ENCODE results near the gene PFDN2.

PFDN2 gene

DNA sequence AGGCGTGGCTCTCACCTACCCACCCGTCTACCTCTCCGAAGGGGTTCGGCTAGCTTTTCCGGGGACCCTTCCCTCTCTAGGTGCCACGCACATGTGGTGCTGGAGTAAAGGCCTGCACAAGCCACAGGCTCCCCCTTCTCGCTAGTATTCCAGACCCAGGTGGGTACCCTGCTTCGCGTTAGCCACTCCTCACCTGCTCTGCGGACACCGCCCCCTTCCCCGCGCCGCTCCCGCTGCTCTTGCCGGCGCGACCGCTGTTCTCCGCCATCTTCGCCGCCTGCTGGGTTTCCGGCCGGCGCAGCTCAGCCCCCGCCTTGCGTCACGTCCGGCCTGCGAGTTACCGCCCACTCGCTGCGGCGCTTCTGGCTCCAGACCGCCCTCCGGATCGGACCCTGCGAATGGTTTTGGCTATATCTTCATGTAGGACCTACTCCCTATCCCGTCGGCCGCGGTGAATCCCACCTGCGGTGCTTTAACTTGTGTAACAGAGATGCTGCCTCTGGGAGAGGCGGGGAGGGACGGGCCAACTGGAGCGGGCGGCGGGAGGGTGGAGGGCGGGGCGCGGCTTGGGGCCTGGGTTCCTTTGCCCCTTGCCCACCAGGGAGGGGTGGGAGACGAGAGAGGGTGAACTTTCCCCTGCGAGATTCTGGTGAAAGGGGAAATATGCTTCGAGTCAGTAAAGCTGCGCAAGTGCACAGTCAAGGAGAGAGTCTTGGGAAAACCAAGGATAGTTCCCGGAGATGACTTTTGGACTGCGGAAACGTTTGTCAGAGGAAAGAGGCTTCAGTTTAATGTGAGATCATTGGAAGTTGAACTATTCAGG is at the start of gene PFDN2, which contains the start of gene NIT1:
Gene PFDN2, minus strand, starts transcription at position 279 of the 823 bp plus-strand sequence. Its CDS starts 11 bp downstream, at position 268.
Gene NIT1, plus strand, starts transcription at position 347 of the 823 bp plus-strand sequence. Its CDS starts 72 bp downstream, at position 419.
- peak; percentile 91 for DNase-seq (ENCODE audit: low spot score)
- H3K4me3 ChIP-seq, result peak within 1 kb of the TSS; percentile 94
- TF ChIP-seq, protein P1, sequence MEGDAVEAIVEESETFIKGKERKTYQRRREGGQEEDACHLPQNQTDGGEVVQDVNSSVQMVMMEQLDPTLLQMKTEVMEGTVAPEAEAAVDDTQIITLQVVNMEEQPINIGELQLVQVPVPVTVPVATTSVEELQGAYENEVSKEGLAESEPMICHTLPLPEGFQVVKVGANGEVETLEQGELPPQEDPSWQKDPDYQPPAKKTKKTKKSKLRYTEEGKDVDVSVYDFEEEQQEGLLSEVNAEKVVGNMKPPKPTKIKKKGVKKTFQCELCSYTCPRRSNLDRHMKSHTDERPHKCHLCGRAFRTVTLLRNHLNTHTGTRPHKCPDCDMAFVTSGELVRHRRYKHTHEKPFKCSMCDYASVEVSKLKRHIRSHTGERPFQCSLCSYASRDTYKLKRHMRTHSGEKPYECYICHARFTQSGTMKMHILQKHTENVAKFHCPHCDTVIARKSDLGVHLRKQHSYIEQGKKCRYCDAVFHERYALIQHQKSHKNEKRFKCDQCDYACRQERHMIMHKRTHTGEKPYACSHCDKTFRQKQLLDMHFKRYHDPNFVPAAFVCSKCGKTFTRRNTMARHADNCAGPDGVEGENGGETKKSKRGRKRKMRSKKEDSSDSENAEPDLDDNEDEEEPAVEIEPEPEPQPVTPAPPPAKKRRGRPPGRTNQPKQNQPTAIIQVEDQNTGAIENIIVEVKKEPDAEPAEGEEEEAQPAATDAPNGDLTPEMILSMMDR (IDR thresholded peaks at IDR 0.05), result no peak
- peak within 1 kb of the TSS; percentile 81 to 96 for H3K27ac ChIP-seq

- peak; percentile 73 for DNase-seq (ENCODE audit: low spot score)
Measured at GRCh38 chr1:161166669-161167548, 49.1 kb upstream of the PFDN2 start.

GRCh38 chr1:161165742-161166668 is 48.2 kb upstream of the PFDN2 start, which contains the start of gene PPOX:
Gene PPOX, plus strand, starts transcription at chr1:161166426. Its CDS starts 422 bp downstream, at chr1:161166848.
- TF ChIP-seq, protein P1 (IDR thresholded peaks at IDR 0.05), result no peak
- H3K27ac ChIP-seq, result peak within 1 kb of the TSS; percentile 76 to 92
- peak; percentile 99 for DNase-seq (ENCODE audit: low spot score)
- H3K4me3 ChIP-seq, result peak within 1 kb of the TSS; percentile 82

More at GRCh38 chr1:161166669-161167548, 49.1 kb upstream of the PFDN2 start:
- Histone ChIP-seq H3K4me3 (peak overlapping the region; percentile 82), H3K27ac (peak overlapping the region; percentile 76 to 92)
- TF ChIP-seq, protein P1 (IDR thresholded peaks at IDR 0.05), result no peak

DNA sequence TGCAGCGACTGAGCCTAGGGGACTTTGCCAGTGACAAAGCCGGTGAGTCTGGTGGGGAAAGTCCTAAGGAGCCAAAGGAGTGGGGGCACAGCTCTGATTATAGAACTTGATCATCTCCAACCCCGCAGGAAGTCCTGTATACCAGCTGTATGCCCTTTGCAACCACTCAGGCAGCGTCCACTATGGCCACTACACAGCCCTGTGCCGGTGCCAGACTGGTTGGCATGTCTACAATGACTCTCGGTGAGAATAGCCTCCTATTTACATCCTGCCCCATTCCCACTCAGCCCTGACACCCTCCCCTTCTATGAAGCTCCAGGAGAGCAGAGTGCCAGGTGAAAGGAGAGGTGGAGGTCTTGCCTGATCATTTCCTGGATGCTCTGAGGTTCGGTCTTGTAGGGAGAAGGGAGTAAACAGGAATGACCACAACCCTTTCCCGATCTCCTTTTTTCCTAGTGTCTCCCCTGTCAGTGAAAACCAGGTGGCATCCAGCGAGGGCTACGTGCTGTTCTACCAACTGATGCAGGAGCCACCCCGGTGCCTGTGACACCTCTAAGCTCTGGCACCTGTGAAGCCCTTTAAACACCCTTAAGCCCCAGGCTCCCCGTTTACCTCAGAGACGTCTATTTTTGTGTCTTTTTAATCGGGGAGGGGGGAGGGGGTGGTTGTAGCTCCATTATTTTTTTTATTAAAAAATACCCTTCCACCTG is 47.2 kb upstream of the PFDN2 start:
- TF ChIP-seq, protein P1 (IDR thresholded peaks at IDR 0.05), result no peak
- DNase-seq (ENCODE audit: low spot score), result peak; percentile 73
- H3K4me3 ChIP-seq, result peak overlapping the region; percentile 82
- peak overlapping the region; percentile 76 to 92 for H3K27ac ChIP-seq

DNA sequence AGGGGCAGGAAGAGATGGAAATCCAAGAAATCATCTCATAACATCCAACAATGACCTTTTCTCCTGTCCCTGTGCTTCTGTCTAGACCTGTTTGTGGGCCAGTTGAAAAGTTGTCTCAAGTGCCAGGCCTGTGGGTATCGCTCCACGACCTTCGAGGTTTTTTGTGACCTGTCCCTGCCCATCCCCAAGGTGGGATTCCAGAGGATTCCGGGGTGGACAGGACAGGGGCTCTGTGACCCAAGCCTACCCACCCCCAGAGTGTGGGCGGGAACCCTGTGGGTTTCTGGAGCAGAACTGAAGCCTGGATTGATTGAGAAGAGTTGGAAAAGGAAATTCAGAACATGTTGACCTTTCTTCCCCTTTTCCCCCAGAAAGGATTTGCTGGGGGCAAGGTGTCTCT is 46.0 kb upstream of the PFDN2 start:
- Histone ChIP-seq H3K27ac (no peak overlapping the region), H3K4me3 (no peak overlapping the region)
- TF ChIP-seq, protein P1 (IDR thresholded peaks at IDR 0.05), result no peak
- DNase-seq (ENCODE audit: low spot score), result no peak
